ENCODE measurements around the gene THTPA. TPM values are rescaled to one million over a fixed set of nuclear protein-coding genes. Genes with fewer than 3 reads are reported as not detected.

THTPA gene
- total and polyA plus RNA-seq, 2 donors (not counting 1 experiment from before 2014, with no cell fraction given), result 7.8 to 24.1 TPM

DNA sequence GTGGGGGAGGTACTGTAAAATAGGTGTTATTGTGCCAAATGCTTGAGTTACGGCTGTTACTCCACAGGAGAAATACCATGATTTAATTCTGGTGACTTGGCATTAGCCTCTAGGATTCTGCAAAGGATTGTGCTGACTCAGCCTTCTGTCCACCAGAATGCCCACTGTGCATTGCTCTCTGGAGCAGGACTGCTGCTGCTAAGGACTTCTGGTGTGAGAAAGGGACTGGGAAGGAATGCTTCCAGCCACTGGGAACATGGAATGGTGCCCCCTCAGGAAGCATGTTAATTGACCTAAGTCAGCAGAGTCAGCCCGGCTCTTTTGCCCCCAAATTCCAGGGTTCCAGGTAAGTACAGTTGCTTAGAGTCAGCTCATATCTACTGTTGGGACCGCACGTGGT, 37.4 kb upstream of the THTPA start:
- no peaks in the 10 kb centered on the region for H3K36me3 ChIP-seq (ENCODE audit: control insufficient read depth, insufficient read depth, low read length)
- H3K4me3 ChIP-seq (replicated peaks in 1 of 4; ENCODE audit: control extremely low read depth in 1 of 4, insufficient read depth in 1 of 4, low read depth in 3 of 4, low read length in 4 of 4), result no peak overlapping the region
- H4K20me1 ChIP-seq (ENCODE audit: control insufficient read depth, extremely low read depth, insufficient read depth, low read length), result no peaks in the 10 kb centered on the region
- H3K4me1 ChIP-seq (ENCODE audit: control insufficient read depth, extremely low read depth, insufficient read depth, low read length), result no peaks in the 10 kb centered on the region
- DNase-seq (ENCODE audit: low read depth in 2 of 2), result no peak
- no peak overlapping the region for H3K4me2 ChIP-seq (ENCODE audit: extremely low read depth, insufficient read depth, low read length)
- no peak overlapping the region for H3K27ac ChIP-seq (ENCODE audit: insufficient read depth, low read length)
- H3K79me2 ChIP-seq (ENCODE audit: control insufficient read depth, insufficient read depth, low read length), result no peaks in the 10 kb centered on the region
- no peak overlapping the region for H3K9ac ChIP-seq (ENCODE audit: insufficient read depth, low read length)
- no peaks in the 10 kb centered on the region for H3K27me3 ChIP-seq (ENCODE audit: control insufficient read depth, insufficient read depth, low read length)
- no peaks in the 10 kb centered on the region for H3K9me3 ChIP-seq (ENCODE audit: control insufficient read depth, insufficient read depth, low read depth, low read length)
- TF ChIP-seq, protein P1, sequence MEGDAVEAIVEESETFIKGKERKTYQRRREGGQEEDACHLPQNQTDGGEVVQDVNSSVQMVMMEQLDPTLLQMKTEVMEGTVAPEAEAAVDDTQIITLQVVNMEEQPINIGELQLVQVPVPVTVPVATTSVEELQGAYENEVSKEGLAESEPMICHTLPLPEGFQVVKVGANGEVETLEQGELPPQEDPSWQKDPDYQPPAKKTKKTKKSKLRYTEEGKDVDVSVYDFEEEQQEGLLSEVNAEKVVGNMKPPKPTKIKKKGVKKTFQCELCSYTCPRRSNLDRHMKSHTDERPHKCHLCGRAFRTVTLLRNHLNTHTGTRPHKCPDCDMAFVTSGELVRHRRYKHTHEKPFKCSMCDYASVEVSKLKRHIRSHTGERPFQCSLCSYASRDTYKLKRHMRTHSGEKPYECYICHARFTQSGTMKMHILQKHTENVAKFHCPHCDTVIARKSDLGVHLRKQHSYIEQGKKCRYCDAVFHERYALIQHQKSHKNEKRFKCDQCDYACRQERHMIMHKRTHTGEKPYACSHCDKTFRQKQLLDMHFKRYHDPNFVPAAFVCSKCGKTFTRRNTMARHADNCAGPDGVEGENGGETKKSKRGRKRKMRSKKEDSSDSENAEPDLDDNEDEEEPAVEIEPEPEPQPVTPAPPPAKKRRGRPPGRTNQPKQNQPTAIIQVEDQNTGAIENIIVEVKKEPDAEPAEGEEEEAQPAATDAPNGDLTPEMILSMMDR (conservative IDR thresholded peaks at IDR 0.05 in 1 of 2, IDR thresholded peaks at IDR 0.05 in 1 of 2; ENCODE audit: low read depth in 1 of 2, low read length in 2 of 2), result no peak
- TF ChIP-seq EZH2 (IDR thresholded peaks at IDR 0.05; ENCODE audit: low read length, missing control alignments), result no peak
- H2AFZ ChIP-seq (ENCODE audit: low read length), result no peak overlapping the region

- H3K4me1 ChIP-seq (ENCODE audit: control insufficient read depth, extremely low read depth, insufficient read depth, low read length), result no peaks in the 10 kb centered on the region
- H3K79me2 ChIP-seq (ENCODE audit: control insufficient read depth, insufficient read depth, low read length), result no peaks in the 10 kb centered on the region
- TF ChIP-seq EZH2 (IDR thresholded peaks at IDR 0.05; ENCODE audit: low read length, missing control alignments), result no peak
- TF ChIP-seq, protein P1 (conservative IDR thresholded peaks at IDR 0.05 in 1 of 2, IDR thresholded peaks at IDR 0.05 in 1 of 2; ENCODE audit: low read depth in 1 of 2, low read length in 2 of 2), result no peak
- H3K4me3 ChIP-seq (replicated peaks in 1 of 4; ENCODE audit: control extremely low read depth in 1 of 4, insufficient read depth in 1 of 4, low read depth in 3 of 4, low read length in 4 of 4), result no peak overlapping the region
- H3K27ac ChIP-seq (ENCODE audit: insufficient read depth, low read length), result no peak overlapping the region
- no peaks in the 10 kb centered on the region for H3K9me3 ChIP-seq (ENCODE audit: control insufficient read depth, insufficient read depth, low read depth, low read length)
- H4K20me1 ChIP-seq (ENCODE audit: control insufficient read depth, extremely low read depth, insufficient read depth, low read length), result no peaks in the 10 kb centered on the region
- DNase-seq (ENCODE audit: low read depth in 2 of 2), result no peak
- no peak overlapping the region for H2AFZ ChIP-seq (ENCODE audit: low read length)
- no peaks in the 10 kb centered on the region for H3K27me3 ChIP-seq (ENCODE audit: control insufficient read depth, insufficient read depth, low read length)
- H3K36me3 ChIP-seq (ENCODE audit: control insufficient read depth, insufficient read depth, low read length), result no peaks in the 10 kb centered on the region
- H3K9ac ChIP-seq (ENCODE audit: insufficient read depth, low read length), result no peak overlapping the region
- no peak overlapping the region for H3K4me2 ChIP-seq (ENCODE audit: extremely low read depth, insufficient read depth, low read length)
These were observed 35.1 kb upstream of the THTPA start for GRCh38 chr14:23520899-23521533.

DNA sequence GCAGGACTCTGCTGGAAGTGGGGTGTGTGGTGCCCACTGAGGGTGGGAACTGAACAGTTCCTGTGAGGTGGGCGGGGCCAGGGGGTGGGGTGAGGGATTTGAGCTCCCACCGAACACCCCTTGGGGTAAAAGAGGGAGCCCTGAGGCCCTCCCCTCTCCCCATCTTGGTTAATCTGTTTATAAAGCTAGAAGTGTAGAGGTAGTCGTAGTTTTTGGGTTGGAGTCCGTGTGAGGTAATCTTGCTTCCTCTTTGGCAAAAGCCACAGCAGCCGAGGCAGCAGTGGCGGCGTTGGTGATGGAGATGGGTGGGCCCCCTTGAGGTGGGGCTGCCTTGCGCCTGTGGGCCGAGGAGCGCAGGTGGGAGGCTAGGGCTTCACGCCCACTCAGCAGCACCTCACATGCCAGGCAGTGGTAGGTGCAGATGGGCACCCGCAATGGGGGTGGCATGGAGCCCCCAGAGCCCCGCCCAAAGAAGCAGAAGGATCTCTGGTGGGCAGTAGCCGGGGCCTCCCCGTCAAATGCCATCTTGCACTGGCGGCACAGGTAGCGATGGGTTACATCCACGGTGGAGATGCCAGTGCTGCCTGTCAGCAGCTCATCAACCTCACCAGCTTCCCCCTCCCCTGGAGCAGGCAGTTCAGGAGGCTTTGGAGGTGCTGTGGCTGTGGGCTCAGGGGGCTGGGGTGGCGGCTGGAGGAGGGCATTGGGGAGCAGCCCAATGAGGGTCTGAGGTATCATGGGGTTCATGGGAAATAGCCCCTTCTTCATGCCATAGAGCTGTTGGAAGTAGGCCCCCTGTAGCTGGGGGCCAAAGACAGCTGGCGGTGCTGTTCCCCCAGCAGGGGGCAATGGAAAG, 34.1 kb upstream of the THTPA start:
- no peak overlapping the region for H3K4me2 ChIP-seq (ENCODE audit: extremely low read depth, insufficient read depth, low read length)
- DNase-seq (ENCODE audit: low read depth in 2 of 2), result no peak

More for the DNA sequence above, 34.1 kb upstream of the THTPA start:
- no peaks in the 10 kb centered on the region for H3K9me3 ChIP-seq (ENCODE audit: control insufficient read depth, insufficient read depth, low read depth, low read length)
- H3K27ac ChIP-seq (ENCODE audit: insufficient read depth, low read length), result no peak overlapping the region
- no peaks in the 10 kb centered on the region for H4K20me1 ChIP-seq (ENCODE audit: control insufficient read depth, extremely low read depth, insufficient read depth, low read length)
- H3K36me3 ChIP-seq (ENCODE audit: control insufficient read depth, insufficient read depth, low read length), result no peaks in the 10 kb centered on the region
- H3K4me3 ChIP-seq (replicated peaks in 1 of 4; ENCODE audit: control extremely low read depth in 1 of 4, insufficient read depth in 1 of 4, low read depth in 3 of 4, low read length in 4 of 4), result no peak overlapping the region
- H3K27me3 ChIP-seq (ENCODE audit: control insufficient read depth, insufficient read depth, low read length), result no peaks in the 10 kb centered on the region
- H3K79me2 ChIP-seq (ENCODE audit: control insufficient read depth, insufficient read depth, low read length), result no peaks in the 10 kb centered on the region
- H3K9ac ChIP-seq (ENCODE audit: insufficient read depth, low read length), result no peak overlapping the region
- H3K4me1 ChIP-seq (ENCODE audit: control insufficient read depth, extremely low read depth, insufficient read depth, low read length), result no peaks in the 10 kb centered on the region
- no peak overlapping the region for H2AFZ ChIP-seq (ENCODE audit: low read length)
- no peak for TF ChIP-seq EZH2 (IDR thresholded peaks at IDR 0.05; ENCODE audit: low read length, missing control alignments)
- TF ChIP-seq, protein P1 (conservative IDR thresholded peaks at IDR 0.05 in 1 of 2, IDR thresholded peaks at IDR 0.05 in 1 of 2; ENCODE audit: low read depth in 1 of 2, low read length in 2 of 2), result no peak

Measured in fibroblast of lung (primary cell).